ENCODE measurements around the gene TNFAIP6.

- TF ChIP-seq EZH2phosphoT487 (IDR thresholded peaks at IDR 0.05; ENCODE audit: insufficient read depth, low read depth) (0 out of 2 replicates have a peak, but pooled peaks have one; percentile 56), EZH2 (IDR thresholded peaks at IDR 0.05; ENCODE audit: insufficient read depth, poor library complexity, severe bottlenecking) (no peak)
Observed at GRCh38 chr2:151334082-151334815, 23.1 kb upstream of the TNFAIP6 start.

Data from GM23248 (cell line).